Kidney (tissue), 14 donors: ENCODE data around the gene MSRB3. TPM values are rescaled to one million over a fixed set of nuclear protein-coding genes. Genes with fewer than 3 reads are reported as not detected.

ENCODE experiments used
- DNase-seq, 5 donors: peaks; one replicate each; pipeline ENCODE4 v3.0.0-alpha.2; 2013 to 2020
- FAIRE-seq: peaks from 2 replicates; lab custom pipeline; 2012; peaks lifted over from hg19 to GRCh38; lab: Jason Lieb, UNC
- H3K27ac ChIP-seq, 2 donors: one replicate each; pipeline ENCODE4 v1.7.0; 2013; ENCODE audit warnings: low read depth in 2 of 2, low read length in 2 of 2, inconsistent platforms in 1 of 2
- H3K27me3 ChIP-seq: one replicate; pipeline ENCODE4 v1.7.1; 2013; ENCODE audit warnings: low read length, inconsistent platforms; ENCODE audit not compliant: control insufficient read depth, insufficient read depth
- H3K36me3 ChIP-seq, 3 donors: one replicate each; pipeline versions ENCODE4 v1.7.0 to v1.7.1; 2013; ENCODE audit warnings: low read length in 3 of 3, control low read depth in 1 of 3, inconsistent platforms in 1 of 3; ENCODE audit not compliant: insufficient read depth in 3 of 3, control insufficient read depth in 2 of 3
- H3K4me1 ChIP-seq, 3 donors: one replicate each; pipeline versions ENCODE4 v1.7.0 to v1.7.1; 2013; ENCODE audit warnings: low read length in 3 of 3, inconsistent platforms in 1 of 3, low read depth in 1 of 3; ENCODE audit not compliant: control insufficient read depth in 2 of 3, insufficient read depth in 2 of 3
- H3K4me3 ChIP-seq, 3 donors: one replicate each; pipeline versions ENCODE4 v1.7.0 to v1.8.1; 2013; ENCODE audit warnings: low read length in 3 of 3, control low read depth in 1 of 3, inconsistent platforms in 1 of 3
- H3K9ac ChIP-seq, 3 donors: one replicate each; pipeline versions ENCODE4 v1.7.0 to v1.7.1; 2013; ENCODE audit warnings: low read length in 3 of 3, control low read depth in 1 of 3, inconsistent platforms in 1 of 3
- H3K9me3 ChIP-seq, 3 donors: one replicate each; pipeline versions ENCODE4 v1.7.0 to v1.7.1; 2013; ENCODE audit warnings: low read length in 3 of 3, control low read depth in 1 of 3, inconsistent platforms in 1 of 3; ENCODE audit not compliant: control insufficient read depth in 2 of 3, insufficient read depth in 1 of 3
- CTCF ChIP-seq: IDR thresholded peaks from 3 replicates; pipeline ENCODE4 v1.5.1; 2012; ENCODE audit warnings: mild to moderate bottlenecking, moderate library complexity, borderline replicate concordance; ENCODE audit not compliant: insufficient read depth; ENCODE audit errors: extremely low read depth
- intact Hi-C: fragments of 100-400 bp; cut with DNase I; formaldehyde crosslinking; loops from one replicate; pipeline ENCODE4 v1.11.1; 2022
- polyA plus RNA-seq: library from polyadenylated mRNA; stranded (reverse); fragments of 350-450 nt; fragmentation: Illumina TruSeq; extraction: RNeasy Lipid Tissue Mini Kit (QIAGEN cat#74804); gene quantifications from one replicate; pipeline ENCODE4 v1.2.3, GENCODE V29; 2014; ENCODE audit warnings: low read depth, low replicate concordance; ENCODE audit not compliant: insufficient read depth
- total RNA-seq: library from RNA; stranded (reverse); fragmentation: NEBNext Ultra II Directional; extraction: Animal tissue kit (Norgen Biotek cat#: 25700); gene quantifications from one replicate; pipeline ENCODE4 v1.2.1, GENCODE V29; 2021
- donor health status: control.
- donor health status: control.
- donor health status: control.
- donor health status: control.
- donor health status: control.
- donor health status: DM: yes; HTN: yes; CAD: no.
- donor health status: Normal renal cell carcinoma (clear cell type).

MSRB3 gene
- total and polyA plus RNA-seq, 2 donors from 2014 or later, result 10.3 to 35.9 TPM

GRCh38 chr12:65302891-65303290, 24.4 kb downstream of the MSRB3 start:
- intact Hi-C loops, result no loop called here
- Histone ChIP-seq H3K9me3 (no peaks in the 10 kb centered on the region), H3K4me3 (no peak overlapping the region), H3K27me3 (no peaks in the 10 kb centered on the region), H3K27ac (no peak overlapping the region), H3K9ac (no peak overlapping the region), H3K36me3 (no peaks in the 10 kb centered on the region), H3K4me1 (peaks cover 3 to 4% (median 4%) of the 10 kb centered on the region in 3 donors)
- no peak for TF ChIP-seq CTCF
- FAIRE-seq (no peak), DNase-seq (no peak)

GRCh38 chr12:65305346-65305950, 27.0 kb downstream of the MSRB3 start:
- Histone ChIP-seq H3K27me3 (no peaks in the 10 kb centered on the region), H3K4me1 (peaks cover 4 to 5% (median 4%) of the 10 kb centered on the region in 3 donors), H3K9me3 (no peaks in the 10 kb centered on the region), H3K36me3 (no peaks in the 10 kb centered on the region), H3K9ac (no peak overlapping the region), H3K4me3 (no peak overlapping the region), H3K27ac (no peak overlapping the region)
- FAIRE-seq (no peak), DNase-seq (no peak)
- no peak for TF ChIP-seq CTCF
- intact Hi-C loops, result no loop called here

GRCh38 chr12:65306366-65307168, 28.1 kb downstream of the MSRB3 start:
- H3K27me3 ChIP-seq, result no peaks in the 10 kb centered on the region
- intact Hi-C loops, result no loop called here
- FAIRE-seq (no peak), DNase-seq (peak in 4 of 5 donors; percentile 71 to 81 (median 80))
- no peaks in the 10 kb centered on the region for H3K36me3 ChIP-seq
- no peak overlapping the region for H3K9ac ChIP-seq
- H3K9me3 ChIP-seq, result no peaks in the 10 kb centered on the region
- no peak overlapping the region for H3K27ac ChIP-seq
- TF ChIP-seq CTCF, result peak; percentile 33
- H3K4me1 ChIP-seq, result peaks cover 4 to 5% (median 4%) of the 10 kb centered on the region in 3 donors
- no peak overlapping the region for H3K4me3 ChIP-seq
